T-helper 2 cell treated with Interferon-gamma antibody and Interleukin-4, amounts not matched to agents 100 ng/mL and 5 ng/mL, for 36 hours (primary cell): ENCODE measurements around the gene AIRE. TPM values are rescaled to one million over a fixed set of nuclear protein-coding genes. Genes with fewer than 3 reads are reported as not detected.
"Not testable (repeated sequence)": the region's sequence is repeated elsewhere in the genome, so short reads cannot be mapped to it uniquely, and the experiment has no call there.

ENCODE experiments used
- intact Hi-C: fragments of 100-400 bp; cut with micrococcal nuclease; formaldehyde crosslinking; loops from one replicate; pipeline ENCODE4 v1.15.1; 2023
- total RNA-seq: library from RNA; stranded (reverse); gene quantifications from 2 replicates; pipeline ENCODE4 v1.2.3, GENCODE V29; 2022

The AIRE gene
- total RNA-seq, 1 donor from 2014 or later, result 2.7 TPM

DNA sequence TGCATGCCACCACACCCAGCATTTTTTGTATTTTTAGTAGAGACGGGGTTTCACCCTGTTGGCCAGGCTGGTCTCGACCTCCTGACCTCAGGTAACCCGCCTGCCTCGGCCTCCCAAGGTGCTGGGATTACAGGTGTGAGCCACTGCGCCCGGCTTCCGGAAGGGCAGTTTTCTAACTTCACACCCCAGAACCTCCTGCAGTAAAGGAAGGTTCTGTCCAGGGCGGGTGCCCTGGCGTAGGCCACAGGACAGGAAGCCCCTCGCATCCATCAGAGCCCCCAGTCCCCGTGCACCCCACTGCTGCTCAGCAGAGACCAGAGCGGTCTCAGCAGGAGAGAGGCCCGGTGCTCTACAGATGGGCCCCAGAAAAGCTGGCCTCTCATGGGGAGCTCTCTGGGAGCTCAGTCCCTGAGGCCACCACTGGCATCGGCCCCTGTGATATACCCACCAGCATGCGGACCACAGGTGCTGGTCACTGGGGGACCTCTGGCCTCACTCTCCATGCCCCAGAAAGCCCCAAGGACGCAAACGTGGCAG, 19.9 kb upstream of the AIRE start:
- intact Hi-C loops, result no loop called here

DNA sequence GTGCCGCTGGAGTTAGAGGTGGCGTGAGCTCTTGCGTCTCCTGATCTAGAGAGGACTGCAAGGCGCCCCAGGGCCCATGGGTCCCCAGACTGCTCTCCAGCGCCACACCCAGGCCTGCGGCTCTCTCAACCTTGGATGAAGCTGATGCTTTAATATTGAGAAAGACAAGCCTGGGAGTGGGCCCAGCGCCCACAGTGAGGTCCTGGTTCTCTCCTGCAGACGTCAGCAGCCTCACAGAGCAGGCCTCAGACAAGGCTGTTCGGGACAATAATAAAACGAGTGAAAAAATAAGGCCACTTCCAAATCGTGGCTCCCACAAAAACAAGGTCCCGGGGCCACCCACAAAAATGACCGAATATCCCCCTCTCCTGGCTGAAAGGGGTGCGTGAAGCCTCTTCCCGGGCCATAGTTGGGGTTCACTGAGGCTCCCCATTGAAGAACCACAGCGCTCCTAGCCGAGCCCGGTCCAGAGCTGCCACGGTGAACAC, 18.0 kb upstream of the AIRE start:
- intact Hi-C loops, result no loop called here

DNA sequence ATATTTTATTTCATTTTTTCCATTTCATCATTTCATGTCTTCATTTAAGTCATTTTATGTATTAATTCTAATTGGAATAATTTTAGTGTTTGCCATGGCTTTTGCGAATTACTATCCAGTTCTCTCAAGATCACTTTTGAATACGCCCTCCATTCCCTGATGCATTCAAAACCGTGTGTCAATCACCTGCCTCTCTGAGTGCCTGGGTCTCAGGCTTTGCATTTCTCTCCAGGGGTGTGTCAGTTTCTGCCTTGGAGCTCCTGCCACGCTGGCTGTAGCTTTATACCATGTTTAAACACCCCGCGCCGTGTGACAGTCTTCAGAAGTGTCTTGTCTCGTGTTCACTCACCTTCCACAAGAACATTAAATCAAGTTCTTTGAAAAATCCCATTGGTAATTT, 16.6 kb upstream of the AIRE start:
- intact Hi-C loops, result no loop called here

DNA sequence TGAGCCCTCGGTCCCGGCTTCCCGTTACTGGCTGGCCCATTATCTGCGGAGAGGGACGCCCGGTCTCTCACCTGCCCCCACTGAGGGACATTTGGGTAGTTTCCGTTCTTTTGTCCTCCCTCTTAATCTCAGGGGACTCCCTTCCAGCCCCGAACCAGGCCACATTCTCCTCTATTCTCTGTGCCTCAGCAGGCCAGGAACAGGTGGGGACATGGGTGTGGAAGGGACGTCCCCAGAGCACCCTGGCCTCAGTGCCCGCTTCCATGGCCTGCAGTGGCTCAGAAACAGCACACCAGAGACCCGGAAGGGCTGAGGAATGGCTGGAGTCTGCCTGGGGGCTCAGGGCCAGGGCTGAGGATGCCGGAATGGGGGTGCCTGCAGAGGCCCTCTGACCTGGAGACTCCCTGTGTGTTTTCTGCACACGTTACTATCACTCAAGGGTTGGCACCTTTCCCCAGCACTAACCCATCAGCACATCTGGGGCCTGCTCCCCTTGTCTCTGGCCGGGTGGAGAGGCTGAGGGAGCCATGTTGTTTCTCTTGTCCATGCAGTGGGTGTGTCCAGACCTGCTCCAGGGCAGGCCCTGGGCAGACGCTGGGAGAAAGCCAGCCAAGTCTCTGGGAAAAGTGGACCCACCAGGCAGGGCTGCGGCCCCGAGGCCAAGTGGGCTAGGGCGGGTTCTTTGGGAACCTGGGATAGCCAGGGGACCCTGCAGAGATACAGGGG, 14.0 kb upstream of the AIRE start:
- intact Hi-C loops, result no loop called here

DNA sequence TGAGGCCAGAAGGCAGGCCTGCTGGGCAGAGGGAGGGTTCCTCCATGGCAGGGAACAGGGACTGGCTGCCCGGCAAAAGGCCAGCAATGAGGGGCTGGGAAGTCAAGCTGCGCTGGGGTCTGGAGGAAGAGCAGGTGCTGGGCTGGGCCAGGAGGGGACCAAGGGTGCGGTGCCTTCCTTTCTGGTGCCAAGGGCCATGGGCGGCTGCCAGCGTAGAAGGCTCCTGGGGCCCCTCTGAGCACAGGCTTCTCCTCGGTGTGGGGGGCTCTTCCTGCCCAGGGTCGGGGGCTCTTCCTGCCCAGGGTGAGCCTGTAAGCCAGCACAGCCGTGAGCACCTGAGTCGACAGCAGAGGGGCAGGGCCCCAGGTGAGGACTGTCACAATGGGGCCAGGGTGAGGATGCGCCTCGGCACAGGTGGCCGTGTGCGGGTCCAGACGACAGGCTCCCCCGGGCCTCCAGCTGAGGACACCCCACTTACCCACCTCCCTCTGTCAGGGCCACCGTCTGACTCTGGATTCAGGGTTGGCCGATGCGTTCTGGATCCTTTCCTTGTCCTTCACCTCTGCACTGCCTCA, 13.3 kb upstream of the AIRE start:
- intact Hi-C loops, result no loop called here

DNA sequence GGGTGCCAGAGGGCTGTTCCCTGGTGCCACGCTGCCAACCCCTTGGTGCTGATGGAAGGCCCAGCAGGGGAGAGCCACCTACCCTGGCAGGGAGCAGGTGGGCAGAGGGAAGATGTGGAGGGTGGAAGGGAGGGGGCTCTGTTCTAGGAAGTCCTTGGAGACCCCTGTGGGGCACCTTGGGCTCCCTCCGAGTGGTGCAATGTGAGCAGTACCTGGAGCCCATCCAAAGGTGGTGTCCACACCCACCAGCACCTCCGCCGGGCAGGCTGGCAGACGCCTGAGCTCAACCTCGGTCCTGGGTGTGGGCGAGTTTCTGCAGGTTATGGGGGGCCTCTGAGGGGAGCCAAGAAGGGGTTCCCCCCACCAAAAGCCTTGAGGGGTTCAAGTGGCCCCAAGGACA, 12.6 kb upstream of the AIRE start:
- intact Hi-C loops, result no loop called here

DNA sequence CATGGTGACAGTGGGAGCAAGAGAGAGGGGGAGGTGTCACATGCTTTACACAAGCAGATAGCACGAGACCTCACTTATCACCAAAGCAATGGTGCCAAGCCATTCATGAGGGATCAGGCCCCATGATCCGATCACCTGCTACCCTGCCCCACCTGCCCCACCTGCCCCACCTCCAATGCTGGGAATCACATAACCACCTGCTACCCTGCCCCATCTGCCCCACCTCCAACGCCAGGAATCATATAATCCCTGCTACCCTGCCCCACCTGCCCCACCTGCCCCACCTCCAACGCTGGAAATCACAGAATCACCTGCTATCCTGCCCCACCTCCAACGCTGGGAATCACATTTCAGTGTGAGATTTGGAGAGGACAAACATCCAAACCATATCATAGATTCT, 10.6 kb upstream of the AIRE start:
- intact Hi-C loops, result no loop called here

DNA sequence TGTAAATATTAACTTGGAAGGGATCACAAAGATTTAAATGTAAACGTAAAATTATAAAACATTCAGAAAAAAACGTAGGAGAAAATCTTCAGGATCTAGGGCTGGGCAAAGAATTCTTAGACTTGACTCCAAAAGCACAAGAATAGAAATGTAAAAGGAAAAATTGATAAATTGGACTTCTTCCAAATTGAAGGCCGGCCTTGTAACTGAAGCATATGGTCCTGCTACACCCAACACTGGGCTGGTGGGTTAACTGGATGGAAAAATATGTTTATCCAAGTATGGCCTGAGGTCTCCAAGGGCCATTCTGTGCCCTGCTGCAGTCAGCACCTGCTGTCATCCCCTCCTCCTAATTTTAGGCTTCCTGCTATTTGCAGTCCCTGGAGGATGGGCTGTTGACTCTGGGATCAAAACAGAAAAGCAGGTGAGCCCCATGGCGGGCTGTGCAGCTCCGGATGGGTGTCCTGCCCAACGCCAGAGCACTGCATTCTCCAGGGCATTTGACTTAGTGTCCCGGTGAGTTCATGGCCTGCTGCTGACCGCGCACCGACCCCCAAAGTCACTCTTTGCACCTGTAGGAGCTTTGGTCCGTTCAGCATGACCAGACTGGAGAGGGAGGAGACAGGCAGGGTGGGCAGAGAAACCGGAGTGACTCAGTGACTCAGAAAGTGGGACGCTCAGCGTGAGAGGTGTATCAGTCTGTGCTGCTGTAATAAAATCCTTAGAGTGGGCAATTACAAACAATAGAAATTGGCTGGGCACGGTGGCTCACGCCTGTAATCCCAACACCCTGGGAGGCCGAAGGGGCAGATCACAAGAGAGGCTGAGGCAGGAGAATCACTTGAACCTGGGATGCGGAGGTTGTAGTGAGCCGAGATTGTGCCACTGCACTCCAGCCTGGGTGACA, 6.1 kb upstream of the AIRE start:
- intact Hi-C loops, result no loop called here

DNA sequence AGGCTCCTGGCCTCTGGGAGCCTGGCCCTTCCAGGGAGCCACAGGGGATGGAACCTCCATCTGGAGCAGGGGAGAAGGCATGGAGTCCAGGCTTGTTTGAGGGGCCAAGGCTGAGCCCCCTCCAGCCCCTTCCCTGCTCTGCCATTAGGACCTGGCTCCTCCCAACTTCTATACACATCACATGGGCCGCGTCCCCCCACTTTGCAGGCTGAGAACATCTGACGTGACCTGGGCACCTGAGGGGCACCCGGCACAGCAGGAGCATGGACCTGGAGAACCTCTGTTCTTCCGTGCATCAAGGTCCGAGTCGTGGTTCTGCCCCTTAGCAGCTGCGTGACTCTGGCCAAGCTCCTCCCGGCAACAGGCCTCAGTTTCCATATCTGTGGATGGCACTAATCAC, 3.9 kb upstream of the AIRE start:
- intact Hi-C loops, result no loop called here

DNA sequence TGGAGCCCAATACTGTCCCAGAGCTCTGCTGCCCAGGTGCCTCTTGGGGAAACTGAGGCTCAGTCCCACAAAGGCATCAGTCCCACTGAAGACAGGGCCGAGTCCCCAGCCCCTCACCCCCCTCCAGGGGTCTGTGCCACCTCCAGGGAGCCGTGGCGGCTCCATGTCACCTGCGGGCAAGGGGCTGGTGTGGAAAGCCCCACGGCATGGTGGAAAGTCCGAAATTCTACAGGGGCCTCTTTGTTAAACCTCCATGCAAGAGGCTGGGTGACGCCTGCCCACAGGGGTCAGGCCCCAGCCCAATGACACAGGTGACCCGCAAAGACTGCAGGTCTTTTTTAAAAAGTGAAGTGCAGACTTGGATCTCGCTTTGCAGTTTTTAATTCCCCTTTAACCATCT, 3.3 kb upstream of the AIRE start:
- intact Hi-C loops, result no loop called here

DNA sequence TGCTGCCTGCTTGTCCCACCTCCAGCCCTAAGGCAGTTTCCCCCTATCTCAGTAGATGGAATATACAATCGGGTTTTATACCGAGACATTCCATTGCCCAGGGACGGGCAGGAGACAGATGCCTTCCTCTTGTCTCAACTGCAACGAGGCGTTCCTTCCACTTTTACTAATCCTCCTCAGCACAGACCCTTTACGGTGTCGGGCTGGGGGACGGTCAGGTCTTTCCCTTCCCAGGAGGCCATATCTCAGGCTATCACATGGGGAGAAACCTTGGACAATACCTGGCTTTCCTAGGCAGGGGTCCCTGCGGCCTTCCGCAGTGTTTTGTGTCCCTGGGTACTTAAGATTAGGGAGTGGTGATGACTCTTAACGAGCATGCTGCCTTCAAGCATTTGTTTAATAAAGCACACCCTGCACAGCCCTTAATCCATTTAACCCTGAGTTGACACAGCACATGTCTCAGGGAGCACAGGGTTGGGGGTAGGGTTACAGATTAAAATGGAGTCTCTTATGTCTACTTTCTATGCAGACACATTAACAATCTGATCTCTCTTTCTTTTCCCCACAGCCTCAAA, 2.4 kb upstream of the AIRE start:
- intact Hi-C loops, result not testable (repeated sequence)

DNA sequence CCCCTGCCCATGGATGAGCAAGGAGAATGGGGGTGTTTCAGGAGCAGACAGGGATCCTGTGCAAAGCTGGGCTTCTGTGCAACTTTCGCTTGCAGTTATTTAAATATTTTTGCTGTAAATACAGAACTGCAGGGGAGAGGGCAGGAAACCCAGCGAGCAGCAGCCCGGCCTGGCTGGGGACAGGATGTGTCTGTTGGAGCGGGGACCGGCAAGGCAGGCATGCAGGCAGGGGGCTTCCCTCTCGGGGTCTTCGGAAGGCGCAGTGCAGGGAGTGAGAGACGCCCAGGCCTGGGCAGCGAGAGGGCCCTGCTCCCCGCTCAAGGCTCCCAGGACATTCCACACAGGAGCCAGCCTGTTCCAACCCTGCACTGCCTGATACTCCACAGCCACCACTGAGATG, 1.7 kb upstream of the AIRE start:
- intact Hi-C loops, result no loop called here

DNA sequence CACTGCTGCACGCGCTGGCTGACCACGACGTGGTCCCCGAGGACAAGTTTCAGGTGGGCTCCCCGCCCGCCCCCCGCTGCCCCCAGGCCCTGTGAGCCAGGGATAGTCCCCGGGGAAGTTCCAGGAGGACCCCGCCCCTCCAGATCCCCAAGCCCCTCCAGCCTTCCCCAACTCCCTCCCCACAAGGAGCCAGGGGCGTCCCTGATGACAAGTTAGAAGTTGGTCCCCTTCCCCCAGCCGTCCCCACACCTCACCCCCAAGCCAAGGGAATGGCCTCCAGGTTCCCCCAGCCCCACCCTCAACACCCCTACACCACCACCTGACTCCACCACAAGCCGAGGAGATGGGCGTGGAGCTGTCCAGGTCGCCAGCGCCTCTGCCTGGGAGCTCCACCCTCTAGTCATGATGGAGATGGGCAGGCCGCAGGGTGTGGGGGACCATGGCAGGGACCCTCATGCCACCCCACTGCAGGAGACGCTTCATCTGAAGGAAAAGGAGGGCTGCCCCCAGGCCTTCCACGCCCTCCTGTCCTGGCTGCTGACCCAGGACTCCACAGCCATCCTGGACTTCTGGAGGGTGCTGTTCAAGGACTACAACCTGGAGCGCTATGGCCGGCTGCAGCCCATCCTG, 525 bp downstream of the AIRE start:
- intact Hi-C loops, result no loop called here

DNA sequence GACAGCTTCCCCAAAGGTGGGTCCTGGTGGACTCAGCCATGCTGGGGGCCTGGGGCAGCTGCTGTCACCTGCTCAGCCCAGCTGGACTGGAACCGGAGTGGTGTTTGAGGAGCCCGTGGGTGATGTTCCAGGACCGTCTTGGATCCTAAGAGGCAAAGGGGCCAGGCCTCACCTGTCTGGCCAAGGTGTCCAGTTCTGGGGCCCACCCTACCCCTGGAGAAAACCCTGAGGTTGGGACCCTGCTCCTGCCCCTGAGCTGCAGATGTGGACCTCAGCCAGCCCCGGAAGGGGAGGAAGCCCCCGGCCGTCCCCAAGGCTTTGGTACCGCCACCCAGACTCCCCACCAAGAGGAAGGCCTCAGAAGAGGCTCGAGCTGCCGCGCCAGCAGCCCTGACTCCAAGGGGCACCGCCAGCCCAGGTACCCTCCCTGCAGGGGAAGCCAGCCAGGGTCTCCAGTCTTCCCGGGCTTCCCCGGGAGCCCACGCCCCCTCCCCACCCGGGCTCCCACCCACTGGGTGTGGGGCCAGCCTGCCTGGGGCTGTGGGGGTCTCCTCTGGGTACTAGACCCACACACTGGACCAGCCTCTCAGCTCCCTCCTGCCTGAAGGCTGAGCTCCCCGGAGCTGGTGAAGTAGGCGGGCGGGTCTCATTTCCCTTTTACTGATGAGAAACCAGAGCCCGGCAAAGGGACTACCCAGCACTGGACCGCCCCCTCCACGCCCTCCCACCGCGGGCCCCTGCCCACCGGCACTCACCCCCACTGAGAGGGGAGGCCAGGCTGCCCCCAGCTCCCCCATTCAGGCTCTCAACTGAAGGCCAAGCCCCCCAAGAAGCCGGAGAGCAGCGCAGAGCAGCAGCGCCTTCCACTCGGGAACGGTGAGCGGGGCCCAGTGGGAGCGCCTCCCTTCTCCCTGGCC, 1.3 kb downstream of the AIRE start:
- intact Hi-C loops, result no loop called here

DNA sequence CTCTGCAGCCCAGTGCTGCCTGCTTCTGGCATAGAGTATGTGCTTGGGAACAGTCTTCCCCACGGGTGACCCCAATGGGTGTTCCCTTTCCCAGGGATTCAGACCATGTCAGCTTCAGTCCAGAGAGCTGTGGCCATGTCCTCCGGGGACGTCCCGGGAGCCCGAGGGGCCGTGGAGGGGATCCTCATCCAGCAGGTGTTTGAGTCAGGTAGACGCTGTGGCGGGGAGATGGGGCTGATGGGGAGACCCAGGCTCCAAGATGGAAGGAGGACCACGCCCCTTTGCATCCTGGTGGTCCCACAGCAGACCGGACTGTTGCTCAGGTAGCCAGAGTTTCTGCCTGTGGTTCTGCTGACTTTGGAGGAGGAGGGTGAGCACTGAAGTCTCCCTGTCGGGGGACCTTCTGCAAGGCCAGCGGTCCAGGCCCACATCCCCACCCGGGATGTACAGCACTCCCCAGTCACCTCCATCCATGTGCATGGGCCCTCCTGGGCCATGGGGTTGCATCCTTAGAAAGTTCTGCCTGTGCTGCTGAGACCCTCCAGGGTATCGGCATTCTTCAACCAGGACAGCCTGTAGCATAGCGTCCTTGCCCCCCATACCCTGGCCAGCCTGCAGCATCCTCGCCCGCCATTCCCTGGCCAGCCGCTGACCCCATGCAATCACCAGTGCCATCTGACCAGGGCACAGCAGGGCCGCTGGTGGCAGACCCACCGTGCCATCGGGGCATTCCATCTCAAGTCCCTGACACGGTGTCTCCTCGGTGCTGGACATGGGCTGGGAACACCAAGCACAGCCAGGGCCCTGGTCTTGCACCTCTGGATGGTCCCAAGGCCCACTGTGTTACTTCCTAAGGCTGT, 2.8 kb downstream of the AIRE start:
- intact Hi-C loops, result no loop called here

DNA sequence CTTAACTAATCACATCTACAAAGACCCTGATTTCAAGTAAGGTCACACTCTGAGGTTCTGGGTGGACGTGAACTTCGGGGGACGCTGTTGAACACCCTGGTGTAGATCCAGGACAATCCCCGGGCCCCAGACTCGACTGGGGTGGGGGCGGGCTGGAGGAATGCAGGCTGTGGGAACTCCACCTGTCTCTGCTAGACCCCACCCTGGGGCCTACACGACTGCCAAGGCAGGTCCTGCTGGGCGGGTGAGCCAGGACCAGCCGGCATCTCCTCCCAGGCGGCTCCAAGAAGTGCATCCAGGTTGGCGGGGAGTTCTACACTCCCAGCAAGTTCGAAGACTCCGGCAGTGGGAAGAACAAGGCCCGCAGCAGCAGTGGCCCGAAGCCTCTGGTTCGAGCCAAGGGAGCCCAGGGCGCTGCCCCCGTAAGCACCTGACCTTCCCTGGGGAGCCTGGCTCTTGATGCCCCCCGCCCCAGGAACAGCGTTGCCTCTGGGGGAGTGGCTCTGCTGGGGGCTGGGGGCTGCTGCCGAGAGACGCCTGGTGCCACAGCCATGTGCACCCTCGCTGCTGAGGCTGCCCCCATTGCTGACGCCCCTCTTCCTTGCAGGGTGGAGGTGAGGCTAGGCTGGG, 3.8 kb downstream of the AIRE start:
- intact Hi-C loops, result no loop called here

DNA sequence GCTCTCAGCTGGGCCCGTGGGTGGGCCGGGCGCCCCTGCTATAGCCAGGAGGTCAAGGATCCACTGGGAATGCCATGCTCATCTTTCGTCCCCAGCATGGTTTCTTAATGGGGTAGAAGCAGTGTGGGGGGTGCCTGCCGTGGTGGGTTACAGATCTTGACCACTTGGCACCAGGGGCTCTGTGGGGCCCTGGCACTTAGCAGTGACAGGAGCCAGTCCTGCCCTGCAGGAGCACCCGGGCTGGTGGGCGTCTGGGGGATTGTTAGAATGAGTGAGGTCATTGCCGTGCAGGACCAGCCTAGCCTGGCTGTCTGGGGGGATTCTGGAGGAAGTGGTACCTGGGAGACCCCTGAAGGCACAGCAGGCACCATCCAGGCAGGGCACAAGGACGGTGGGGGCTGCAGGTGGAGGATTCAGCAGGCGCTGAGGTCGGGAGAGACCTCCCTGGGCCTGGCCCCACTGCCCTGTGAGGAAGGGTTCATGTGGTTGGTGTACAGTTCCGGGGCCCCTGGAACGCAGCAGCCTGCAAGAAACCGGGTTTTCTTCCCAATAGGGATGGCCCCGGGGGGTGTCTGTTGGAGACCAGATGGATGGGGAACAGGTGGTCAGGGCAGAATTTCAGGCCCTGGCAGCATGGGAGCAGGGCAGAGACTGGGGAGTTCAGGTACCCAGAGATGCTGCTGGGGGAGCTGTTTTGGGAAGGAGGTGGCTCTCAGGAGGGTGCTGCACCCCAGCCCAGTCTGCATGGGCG, 4.8 kb downstream of the AIRE start:
- intact Hi-C loops, result no loop called here
